Measurements from ENCODE around the gene CEBPB.

DNA sequence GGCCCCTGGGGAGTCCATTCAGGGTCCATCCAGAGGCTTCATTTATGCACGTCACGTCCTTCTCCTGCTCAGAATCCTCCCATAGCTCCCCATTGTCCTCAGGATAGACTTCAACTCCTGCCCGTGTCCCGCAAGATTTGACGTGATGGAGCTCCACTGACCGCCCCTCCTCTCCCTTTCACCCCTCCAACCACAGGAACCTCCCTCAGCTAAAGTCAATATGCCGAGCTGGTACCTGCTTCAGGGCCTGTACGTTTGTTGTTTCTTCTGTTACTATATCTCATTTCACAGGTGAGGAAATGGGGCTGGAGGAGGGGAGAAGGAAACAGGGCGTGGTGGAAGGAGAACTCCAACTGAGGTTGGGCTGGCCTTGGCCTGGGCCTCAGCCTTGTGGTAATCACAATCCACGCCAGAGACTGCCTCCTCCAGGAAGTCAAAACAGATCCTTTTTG, 38.6 kb downstream of the CEBPB start:
- no peak for TF ChIP-seq POLR2A (IDR thresholded peaks at IDR 0.05)
- TF ChIP-seq, protein P1, sequence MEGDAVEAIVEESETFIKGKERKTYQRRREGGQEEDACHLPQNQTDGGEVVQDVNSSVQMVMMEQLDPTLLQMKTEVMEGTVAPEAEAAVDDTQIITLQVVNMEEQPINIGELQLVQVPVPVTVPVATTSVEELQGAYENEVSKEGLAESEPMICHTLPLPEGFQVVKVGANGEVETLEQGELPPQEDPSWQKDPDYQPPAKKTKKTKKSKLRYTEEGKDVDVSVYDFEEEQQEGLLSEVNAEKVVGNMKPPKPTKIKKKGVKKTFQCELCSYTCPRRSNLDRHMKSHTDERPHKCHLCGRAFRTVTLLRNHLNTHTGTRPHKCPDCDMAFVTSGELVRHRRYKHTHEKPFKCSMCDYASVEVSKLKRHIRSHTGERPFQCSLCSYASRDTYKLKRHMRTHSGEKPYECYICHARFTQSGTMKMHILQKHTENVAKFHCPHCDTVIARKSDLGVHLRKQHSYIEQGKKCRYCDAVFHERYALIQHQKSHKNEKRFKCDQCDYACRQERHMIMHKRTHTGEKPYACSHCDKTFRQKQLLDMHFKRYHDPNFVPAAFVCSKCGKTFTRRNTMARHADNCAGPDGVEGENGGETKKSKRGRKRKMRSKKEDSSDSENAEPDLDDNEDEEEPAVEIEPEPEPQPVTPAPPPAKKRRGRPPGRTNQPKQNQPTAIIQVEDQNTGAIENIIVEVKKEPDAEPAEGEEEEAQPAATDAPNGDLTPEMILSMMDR (IDR thresholded peaks at IDR 0.05), result no peak

Data from heart left ventricle (tissue), 13 donors.